Stimulated activated CD8-positive, alpha-beta memory T cell treated with anti-CD3 and anti-CD28 coated beads, Interleukin-4, amount 100 ng/mL, for 24 hours (primary cell): ENCODE results near the gene PTPRN2.

ENCODE experiments used
- DNase-seq: peaks from one replicate; pipeline ENCODE4 v3.0.0-alpha.2; 2020; ENCODE audit warnings: low read depth

PTPRN2 gene

GRCh38 chr7:157660971-157661610, 926.5 kb downstream of the PTPRN2 start:
- DNase-seq: no peak

GRCh38 chr7:157658851-157659412, 928.7 kb downstream of the PTPRN2 start:
- DNase-seq: no peak

DNA sequence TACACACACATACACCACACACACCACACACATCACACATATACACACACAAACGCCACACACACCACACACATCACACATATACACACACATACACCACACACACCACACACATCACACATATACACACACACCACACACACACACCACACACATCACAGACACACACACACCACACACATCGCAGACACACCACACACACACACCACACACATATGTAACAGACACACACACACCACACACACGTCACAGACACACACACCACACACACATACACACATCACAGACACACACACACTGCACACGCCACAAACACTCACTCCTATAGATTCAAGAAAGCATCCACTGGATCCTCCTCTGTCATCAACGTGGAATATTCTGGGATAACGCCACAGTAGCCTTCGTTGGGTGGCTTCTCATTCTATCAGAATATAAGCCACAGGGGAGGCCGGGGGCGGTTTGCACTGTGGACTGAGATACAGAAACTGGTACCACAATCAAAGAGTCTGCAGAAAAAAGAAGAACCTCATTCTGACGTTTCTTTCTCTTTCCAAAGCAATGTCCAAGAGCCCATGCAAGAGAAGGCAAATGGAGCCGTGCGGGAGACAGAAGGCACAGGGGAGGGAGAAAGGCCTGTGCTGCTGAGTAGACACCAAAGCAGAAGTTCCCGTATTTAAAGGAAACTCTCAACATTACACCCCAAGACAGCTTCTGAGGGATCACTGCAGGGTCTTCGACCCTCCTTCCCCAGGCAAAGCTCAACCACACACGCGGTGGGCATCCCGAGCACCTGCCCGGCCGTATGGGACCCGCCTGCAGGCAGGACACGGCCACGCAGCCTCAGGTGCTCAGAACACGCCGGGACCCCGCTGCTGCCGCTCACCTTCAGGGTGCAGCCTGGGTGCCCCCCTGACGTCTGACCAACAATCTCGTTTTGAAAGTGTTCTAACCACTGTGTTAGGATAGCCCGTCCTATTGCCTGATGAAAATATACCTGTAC, 929.6 kb downstream of the PTPRN2 start:
- no peak for DNase-seq

GRCh38 chr7:157656195-157656769, 931.3 kb downstream of the PTPRN2 start:
- no peak for DNase-seq

GRCh38 chr7:157654350-157654749, 933.3 kb downstream of the PTPRN2 start:
- DNase-seq: no peak

- DNase-seq: no peak
Observed at GRCh38 chr7:157653827-157654207, 933.8 kb downstream of the PTPRN2 start.

- no peak for DNase-seq
Observed at GRCh38 chr7:157652954-157653826, 934.4 kb downstream of the PTPRN2 start.

DNA sequence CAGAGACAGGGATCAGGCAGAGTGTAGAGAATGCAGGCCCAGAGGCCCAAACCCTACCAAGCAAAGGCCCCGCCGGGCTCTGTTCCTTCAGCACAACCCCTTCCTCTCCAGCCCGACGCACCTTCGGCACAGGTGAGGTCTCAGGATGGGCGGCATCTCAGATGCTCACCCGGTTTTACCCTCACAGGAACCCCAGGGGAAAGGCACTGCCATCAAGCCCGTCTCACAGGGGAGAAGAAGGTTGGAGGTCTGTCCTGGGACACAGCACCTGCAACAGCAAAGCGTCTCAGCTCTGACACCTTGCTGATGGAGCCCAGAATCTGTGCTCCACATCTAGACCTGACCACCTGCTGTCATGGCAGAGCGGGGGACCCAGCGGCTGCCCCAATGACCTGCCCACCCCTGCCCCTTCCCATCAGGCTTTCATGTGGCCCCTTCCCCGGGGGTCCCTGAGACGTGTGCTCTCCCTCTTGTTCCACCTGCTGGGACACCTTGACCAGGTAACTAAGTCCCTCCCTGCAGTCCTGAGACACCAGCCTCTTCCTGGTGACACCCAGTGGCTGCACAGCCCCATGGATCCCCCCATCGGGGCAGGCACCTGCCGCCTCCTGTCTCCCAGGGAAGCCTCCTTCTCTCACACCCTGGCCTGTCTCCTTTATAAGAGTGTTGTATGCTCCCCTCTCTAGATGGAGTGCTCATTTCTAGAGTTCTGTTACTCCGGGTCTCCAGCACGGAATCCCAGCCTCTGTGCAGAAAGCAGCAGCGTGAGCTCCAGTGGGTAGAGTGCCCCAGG, 935.3 kb downstream of the PTPRN2 start:
- no peak for DNase-seq

DNA sequence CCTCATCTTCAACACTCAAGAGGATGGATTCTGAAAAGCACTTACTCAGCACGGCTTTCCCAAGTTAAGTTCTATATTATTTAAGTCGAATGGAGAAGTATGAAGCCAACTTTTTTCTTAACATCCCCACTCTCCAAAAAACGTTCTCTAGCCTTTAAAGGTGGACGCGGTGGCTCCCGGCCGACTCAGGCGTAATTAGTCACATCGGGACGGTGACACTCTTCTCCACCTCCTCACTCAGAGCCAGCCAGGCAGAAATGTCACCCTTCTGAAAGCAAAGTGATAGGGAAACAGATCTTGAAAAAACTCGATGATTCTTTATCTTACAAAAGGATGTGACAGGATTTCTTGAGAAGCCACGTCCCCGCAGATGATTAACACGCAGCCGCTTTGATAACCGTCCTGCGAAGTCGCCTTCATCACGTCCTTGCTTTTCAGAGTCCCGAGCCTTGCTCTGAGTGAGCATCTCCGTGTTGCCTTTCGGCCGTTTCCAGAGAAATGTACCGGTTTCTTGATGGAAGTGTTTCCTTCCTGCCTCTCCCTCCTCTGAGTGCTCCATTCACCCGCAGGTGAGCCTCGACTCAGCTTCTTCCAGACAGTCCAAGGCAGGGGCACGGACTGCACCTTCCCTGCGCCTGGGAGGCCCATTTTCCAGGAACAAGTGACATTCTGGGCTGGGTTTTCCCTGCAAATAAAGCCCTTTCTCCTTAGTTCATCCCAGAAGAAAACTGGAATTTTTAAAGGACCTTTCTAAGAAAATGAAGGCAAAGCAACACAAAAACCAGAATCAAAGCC, 936.1 kb downstream of the PTPRN2 start:
- no peak for DNase-seq

GRCh38 chr7:157650801-157651200, 936.8 kb downstream of the PTPRN2 start:
- DNase-seq: no peak

DNA sequence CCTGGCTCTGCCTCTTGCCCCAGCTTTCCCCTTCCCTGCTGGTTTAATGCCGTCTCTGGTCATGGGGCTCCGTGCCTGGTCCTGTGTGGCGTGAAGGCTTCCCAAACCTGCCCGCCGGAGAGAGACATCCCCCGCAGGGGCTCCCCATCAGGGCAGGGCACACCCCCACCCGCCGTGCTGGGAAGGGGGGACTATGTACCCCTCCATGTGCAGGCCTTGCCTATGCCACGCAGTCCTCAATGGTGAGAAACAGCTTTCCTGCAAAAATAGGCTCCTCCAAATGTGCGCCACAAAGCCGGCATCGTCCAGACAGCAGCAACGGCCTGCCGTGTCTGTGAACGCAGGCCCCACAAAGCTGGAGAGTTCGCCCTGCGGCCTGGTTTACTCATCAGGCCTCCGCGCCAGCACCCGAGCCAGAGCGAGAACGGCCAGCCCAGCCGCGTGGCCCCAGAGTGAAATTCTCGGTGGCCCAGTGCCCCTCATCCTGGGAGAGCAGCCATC, 937.4 kb downstream of the PTPRN2 start:
- DNase-seq: no peak

DNA sequence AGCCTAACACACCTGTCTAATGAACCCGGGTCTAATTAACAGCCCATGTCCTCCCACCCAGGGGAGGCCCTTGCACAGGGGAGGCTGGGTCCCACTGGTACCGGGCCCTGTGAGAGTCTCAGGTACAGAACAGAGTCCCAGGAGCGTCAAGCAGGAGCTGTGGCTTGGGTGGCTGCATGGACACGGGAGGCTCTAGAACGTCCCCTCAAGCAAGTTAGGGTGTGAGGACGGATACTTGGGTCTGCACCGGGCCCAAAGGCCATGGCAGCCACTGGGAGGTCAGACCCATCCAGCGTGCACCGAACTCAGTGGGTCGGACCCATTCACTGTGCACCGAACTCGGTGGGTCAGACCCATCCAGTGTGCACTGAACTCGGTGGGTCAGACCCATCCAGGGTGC, 941.1 kb downstream of the PTPRN2 start:
- no peak for DNase-seq

- DNase-seq: no peak
Observed at GRCh38 chr7:157645539-157645938, 942.1 kb downstream of the PTPRN2 start.

GRCh38 chr7:157644946-157645345, 942.7 kb downstream of the PTPRN2 start:
- DNase-seq: no peak

- no peak for DNase-seq
Observed at GRCh38 chr7:157643525-157643970, 944.1 kb downstream of the PTPRN2 start.

GRCh38 chr7:157641866-157642265, 945.8 kb downstream of the PTPRN2 start:
- DNase-seq: no peak

DNA sequence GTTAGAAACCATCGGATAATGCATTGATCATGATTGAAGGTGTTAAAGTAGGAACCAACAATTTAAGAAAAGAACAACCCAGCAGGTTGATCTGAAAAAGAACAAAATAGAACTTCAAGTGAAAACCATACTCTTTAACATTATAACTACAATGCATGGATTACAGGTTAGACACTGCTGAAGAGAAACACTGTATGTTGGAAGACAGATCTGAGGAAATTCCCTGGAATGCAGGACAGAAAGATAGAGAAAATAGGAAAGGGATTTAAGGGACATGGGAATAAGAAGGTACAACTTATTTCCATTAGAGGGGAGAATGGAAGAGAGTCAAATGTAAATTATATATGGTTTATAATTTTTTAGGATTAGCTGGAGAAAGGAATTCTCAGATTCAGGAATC, 947.5 kb downstream of the PTPRN2 start:
- no peak for DNase-seq

- no peak for DNase-seq
Observed at GRCh38 chr7:157638563-157638962, 949.1 kb downstream of the PTPRN2 start.

- DNase-seq: no peak
Observed at GRCh38 chr7:157637216-157637949, 950.2 kb downstream of the PTPRN2 start.
